Neuronal stem cell (in vitro differentiated cells): ENCODE measurements around the gene ABHD2.

Experiments
- DNase-seq: peaks from one replicate; pipeline ENCODE4 v3.0.0-alpha.2; 2013; ENCODE audit warnings: low spot score
- H2AFZ ChIP-seq: one replicate; pipeline ENCODE4 v1.6.1; 2013; ENCODE audit warnings: mild to moderate bottlenecking, low read length, inconsistent platforms
- H2AK5ac ChIP-seq: 2 replicates; pipeline ENCODE4 v1.6.1; 2013; ENCODE audit warnings: low read depth, mild to moderate bottlenecking, inconsistent platforms, low read length, moderate library complexity, mixed read lengths
- H2BK120ac ChIP-seq: 2 replicates; pipeline ENCODE4 v1.6.1; 2013; ENCODE audit warnings: low read depth, mild to moderate bottlenecking, inconsistent platforms, low read length, moderate library complexity, mixed read lengths
- H2BK12ac ChIP-seq: one replicate; pipeline ENCODE4 v1.6.1; 2013; ENCODE audit warnings: low read length, inconsistent platforms
- H2BK15ac ChIP-seq: 2 replicates; pipeline ENCODE4 v1.6.1; 2013; ENCODE audit warnings: mild to moderate bottlenecking, low read length, inconsistent platforms, mixed read lengths
- H2BK5ac ChIP-seq: one replicate; pipeline ENCODE4 v1.6.1; 2013; ENCODE audit warnings: inconsistent platforms, mild to moderate bottlenecking, low read length, moderate library complexity
- H3K14ac ChIP-seq: one replicate; pipeline ENCODE4 v1.6.1; 2013; ENCODE audit warnings: low read length, inconsistent platforms
- H3K18ac ChIP-seq: 2 replicates; pipeline ENCODE4 v1.6.1; 2013; ENCODE audit warnings: low read length, inconsistent platforms
- H3K23ac ChIP-seq: 2 replicates; pipeline ENCODE4 v1.6.1; 2013; ENCODE audit warnings: low read depth, mild to moderate bottlenecking, mixed read lengths, low read length, inconsistent platforms; ENCODE audit not compliant: poor library complexity
- H3K27ac ChIP-seq: replicated peaks from 3 replicates; pipeline ENCODE4 v1.5.1; 2013; ENCODE audit warnings: low read length, inconsistent platforms
- H3K27me3 ChIP-seq, 3 experiments: 2 replicates each; pipeline ENCODE4 v1.6.1; 2013; ENCODE audit warnings: low read length in 3 of 3, mild to moderate bottlenecking in 2 of 3, inconsistent platforms in 1 of 3, low read depth in 1 of 3, mixed read lengths in 1 of 3, moderate library complexity in 1 of 3; ENCODE audit not compliant: control insufficient read depth in 3 of 3, insufficient read depth in 3 of 3
- H3K36me3 ChIP-seq, 2 donors: replicated peaks in 1 of 2; 2 replicates each; pipeline ENCODE4 v1.6.1; 2013; ENCODE audit warnings: low read length in 2 of 2; ENCODE audit not compliant: control insufficient read depth in 2 of 2, insufficient read depth in 2 of 2
- H3K4ac ChIP-seq: 2 replicates; pipeline ENCODE4 v1.6.1; 2013; ENCODE audit warnings: inconsistent platforms, mild to moderate bottlenecking, low read length, moderate library complexity
- H3K4me1 ChIP-seq, 2 donors: 1 replicate in 1 of 2; 2 replicates in 1 of 2; pipeline ENCODE4 v1.6.1; 2013; ENCODE audit warnings: low read length in 2 of 2, low read depth in 1 of 2; ENCODE audit not compliant: control insufficient read depth in 2 of 2, insufficient read depth in 1 of 2
- H3K4me2 ChIP-seq: one replicate; pipeline ENCODE4 v1.6.1; 2013; ENCODE audit warnings: mild to moderate bottlenecking, low read length, inconsistent platforms; ENCODE audit not compliant: insufficient read depth, poor library complexity, severe bottlenecking
- H3K4me3 ChIP-seq, 2 donors: 2 replicates each; pipeline ENCODE4 v1.5.1; 2013; ENCODE audit warnings: low read length in 2 of 2, mild to moderate bottlenecking in 2 of 2, inconsistent platforms in 1 of 2, moderate library complexity in 1 of 2
- H3K79me1 ChIP-seq: one replicate; pipeline ENCODE4 v1.6.1; 2013; ENCODE audit warnings: low read depth, mild to moderate bottlenecking, inconsistent platforms, low read length, moderate library complexity
- H3K9ac ChIP-seq: one replicate; pipeline ENCODE4 v1.6.1; 2013; ENCODE audit warnings: mild to moderate bottlenecking, low read depth, low read length, inconsistent platforms; ENCODE audit not compliant: poor library complexity
- H3K9me3 ChIP-seq, 2 donors: replicated peaks in 1 of 2; 2 replicates each; pipeline versions ENCODE3 to v1.6.1; 2013; ENCODE audit warnings: low read length in 2 of 2, mild to moderate bottlenecking in 2 of 2, inconsistent platforms in 1 of 2, low read depth in 1 of 2, mixed read lengths in 1 of 2, moderate library complexity in 1 of 2; ENCODE audit not compliant: control insufficient read depth in 2 of 2, insufficient read depth in 1 of 2
- H4K8ac ChIP-seq: one replicate; pipeline ENCODE4 v1.6.1; 2013; ENCODE audit warnings: low read depth, mild to moderate bottlenecking, inconsistent platforms, low read length, moderate library complexity
- H4K91ac ChIP-seq: one replicate; pipeline ENCODE4 v1.6.1; 2013; ENCODE audit warnings: low read length, low read depth, mild to moderate bottlenecking, inconsistent platforms; ENCODE audit not compliant: poor library complexity
- WGBS, 2 donors: extraction: QIAGEN DNeasy Blood & Tissue Kit; methylation state at CpG; one replicate each; pipeline ENCODE4 v1.1.7; 2013; ENCODE audit warnings: missing lambda C conversion rate in 2 of 2, mixed read lengths in 1 of 2; ENCODE audit not compliant: insufficient read length in 2 of 2, insufficient replicate concordance in 1 of 2; ENCODE audit errors: extremely low coverage in 2 of 2; 5-methylcytosine and 5-hydroxymethylcytosine counted together

ABHD2 gene

GRCh38 chr15:89105147-89105546 lies 16.9 kb downstream of the ABHD2 start:
- H2BK5ac ChIP-seq = no peak overlapping the region
- WGBS, 2 donors = no CpG with 5 or more reads among the region's 4 CpGs
- H3K18ac ChIP-seq = no peak overlapping the region
- no peak overlapping the region for H3K9ac ChIP-seq
- no peaks in the 10 kb centered on the region for H3K9me3 ChIP-seq
- no peaks in the 10 kb centered on the region for H3K27me3 ChIP-seq
- H3K14ac ChIP-seq = no peak overlapping the region
- no peaks in the 10 kb centered on the region for H3K4me1 ChIP-seq
- H2AK5ac ChIP-seq = no peak overlapping the region
- H3K4me3 ChIP-seq = no peak overlapping the region
- H3K79me1 ChIP-seq = no peaks in the 10 kb centered on the region
- H3K27ac ChIP-seq = no peak overlapping the region
- H2BK12ac ChIP-seq = no peak overlapping the region
- no peak overlapping the region for H3K23ac ChIP-seq
- no peak for DNase-seq
- H4K91ac ChIP-seq = no peak overlapping the region
- H2BK120ac ChIP-seq = no peak overlapping the region
- peaks cover 0 to 15% of the 10 kb centered on the region in 2 donors for H3K36me3 ChIP-seq
- H4K8ac ChIP-seq = no peak overlapping the region
- no peak overlapping the region for H2BK15ac ChIP-seq
- H3K4ac ChIP-seq = no peak overlapping the region
- no peak overlapping the region for H3K4me2 ChIP-seq
- no peak overlapping the region for H2AFZ ChIP-seq

DNA sequence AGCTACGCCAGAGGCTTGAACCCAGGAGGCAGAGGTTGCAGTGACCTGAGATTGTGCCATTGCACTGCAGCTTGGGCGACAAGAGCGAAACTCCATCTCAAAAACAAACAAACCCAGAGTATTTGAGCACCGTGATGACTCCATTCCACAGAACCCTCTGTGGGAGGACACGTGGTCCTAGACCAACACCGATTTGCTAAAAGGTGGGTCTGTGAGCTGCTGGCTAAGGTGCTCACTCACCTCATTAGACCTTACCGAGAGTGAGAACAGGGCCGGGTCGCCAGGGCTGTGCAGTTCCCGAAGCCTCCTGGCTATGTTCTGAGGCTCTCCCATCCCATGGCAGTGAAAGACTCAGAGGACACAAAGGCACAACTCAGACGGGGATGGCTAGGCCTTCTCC lies 17.9 kb downstream of the ABHD2 start:
- Histone ChIP-seq H2AK5ac (no peak overlapping the region), H3K27me3 (no peaks in the 10 kb centered on the region), H2BK120ac (no peak overlapping the region), H2AFZ (no peak overlapping the region), H3K4me3 (no peak overlapping the region), H4K8ac (no peak overlapping the region), H3K36me3 (peaks cover 0 to 15% of the 10 kb centered on the region in 2 donors), H3K9ac (no peak overlapping the region), H4K91ac (no peak overlapping the region), H2BK5ac (no peak overlapping the region), H2BK15ac (no peak overlapping the region), H3K4me1 (no peaks in the 10 kb centered on the region), H3K9me3 (no peaks in the 10 kb centered on the region), H3K23ac (no peak overlapping the region), H3K4me2 (no peak overlapping the region), H3K14ac (no peak overlapping the region), H2BK12ac (no peak overlapping the region), H3K18ac (no peak overlapping the region), H3K4ac (no peak overlapping the region), H3K79me1 (no peaks in the 10 kb centered on the region), H3K27ac (no peak overlapping the region)
- no CpG with 5 or more reads among the region's 11 CpGs for WGBS, 2 donors
- no peak for DNase-seq

DNA sequence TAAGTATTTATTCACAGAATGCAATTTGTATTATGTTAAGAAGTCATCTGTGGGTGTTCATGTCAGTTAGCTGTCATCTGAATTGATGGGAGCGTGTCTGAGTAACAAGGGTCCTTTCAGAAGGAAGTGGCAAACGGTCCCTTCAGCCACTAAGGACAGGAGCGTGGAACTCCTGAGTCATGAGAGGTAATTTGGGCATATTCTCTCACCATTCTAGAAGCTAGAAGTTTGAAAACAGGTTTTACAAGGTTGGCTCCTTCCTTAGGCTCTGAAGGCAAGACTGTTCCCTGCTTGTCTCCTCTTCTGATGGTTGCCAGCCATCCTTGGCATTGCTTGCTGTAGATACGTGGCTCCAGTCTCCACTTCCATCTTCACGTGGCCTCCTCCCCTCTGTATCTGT lies 19.7 kb downstream of the ABHD2 start:
- H2AK5ac ChIP-seq = no peak overlapping the region
- H2BK15ac ChIP-seq = no peak overlapping the region
- H3K9me3 ChIP-seq = no peaks in the 10 kb centered on the region
- no peak overlapping the region for H3K4ac ChIP-seq
- no peak overlapping the region for H3K23ac ChIP-seq
- no peaks in the 10 kb centered on the region for H3K4me1 ChIP-seq
- H2BK5ac ChIP-seq = no peak overlapping the region
- H3K4me3 ChIP-seq = no peak overlapping the region
- H3K18ac ChIP-seq = no peak overlapping the region
- WGBS, 2 donors = no CpG with 5 or more reads among the region's 5 CpGs
- H4K8ac ChIP-seq = no peak overlapping the region
- no peak overlapping the region for H3K9ac ChIP-seq
- no peak for DNase-seq
- no peak overlapping the region for H3K14ac ChIP-seq
- no peaks in the 10 kb centered on the region for H3K79me1 ChIP-seq
- no peak overlapping the region for H3K27ac ChIP-seq
- H3K4me2 ChIP-seq = no peak overlapping the region
- no peak overlapping the region for H2BK120ac ChIP-seq
- H2AFZ ChIP-seq = no peak overlapping the region
- no peak overlapping the region for H4K91ac ChIP-seq
- H3K27me3 ChIP-seq = no peaks in the 10 kb centered on the region
- H2BK12ac ChIP-seq = no peak overlapping the region
- H3K36me3 ChIP-seq = peaks cover 0 to 15% of the 10 kb centered on the region in 2 donors

DNA sequence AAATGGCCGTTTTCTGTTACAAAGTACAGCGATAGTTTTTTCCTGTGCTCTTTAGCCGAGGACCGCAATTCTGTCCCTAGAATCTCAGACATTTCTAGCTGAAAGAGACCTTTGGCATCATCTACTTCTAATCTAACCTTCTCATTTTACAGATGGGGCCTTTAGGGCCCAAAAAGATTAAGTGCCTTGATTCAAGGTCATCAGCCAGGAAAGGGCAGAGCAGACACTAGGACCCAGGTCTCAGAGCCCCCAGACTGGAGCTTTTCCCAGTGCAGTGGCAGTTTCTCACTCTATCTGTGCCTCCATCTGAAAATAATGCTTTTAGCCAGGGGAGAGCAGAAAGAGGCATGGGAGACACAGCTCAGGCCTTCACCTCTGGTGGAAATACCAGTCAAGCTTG lies 20.6 kb downstream of the ABHD2 start:
- no CpG with 5 or more reads among the region's 4 CpGs for WGBS, 2 donors
- no peak overlapping the region for H2AK5ac ChIP-seq
- H3K4me3 ChIP-seq = no peak overlapping the region
- H3K79me1 ChIP-seq = no peaks in the 10 kb centered on the region
- no peaks in the 10 kb centered on the region for H3K27me3 ChIP-seq
- no peak for DNase-seq
- H3K4me1 ChIP-seq = peaks cover 0 to 2% of the 10 kb centered on the region in 2 donors
- H3K14ac ChIP-seq = no peak overlapping the region
- H3K18ac ChIP-seq = no peak overlapping the region
- no peak overlapping the region for H2BK5ac ChIP-seq
- no peak overlapping the region for H4K91ac ChIP-seq
- H3K9me3 ChIP-seq = no peaks in the 10 kb centered on the region
- no peak overlapping the region for H2BK15ac ChIP-seq
- H3K9ac ChIP-seq = no peak overlapping the region
- H2BK12ac ChIP-seq = no peak overlapping the region
- H3K23ac ChIP-seq = no peak overlapping the region
- peaks cover 0 to 14% of the 10 kb centered on the region in 2 donors for H3K36me3 ChIP-seq
- H4K8ac ChIP-seq = no peak overlapping the region
- H3K4me2 ChIP-seq = no peak overlapping the region
- H2BK120ac ChIP-seq = no peak overlapping the region
- H3K4ac ChIP-seq = no peak overlapping the region
- no peak overlapping the region for H2AFZ ChIP-seq
- no peak overlapping the region for H3K27ac ChIP-seq
